Prostate gland (tissue), 2 donors: Measurements from ENCODE around the gene GPR87.

Source experiments
- CTCF ChIP-seq, 4 experiments: fragments of 200-600 bp in 2 of 4; fragments of 450-650 bp in 2 of 4; sonication (generic) in 2 of 4; IDR thresholded peaks; 1 replicate in 3 of 4; 2 replicates in 1 of 4; pipeline ENCODE4 v1.5.1; 2016 to 2019; ENCODE audit warnings: antibody characterized with exemption in 4 of 4, mild to moderate bottlenecking in 2 of 4, moderate library complexity in 2 of 4
- POLR2A ChIP-seq: fragments of 450-650 bp; IDR thresholded peaks from one replicate; pipeline ENCODE4 v1.6.1; 2016; ENCODE audit warnings: antibody characterized with exemption, mild to moderate bottlenecking

- no peak for TF ChIP-seq CTCF (IDR thresholded peaks at IDR 0.05)
- no peak for TF ChIP-seq POLR2A
Observed at GRCh38 chr3:151356794-151357462, 40.3 kb upstream of the GPR87 start.
